ENCODE data around the gene ASXL3.

Gene ASXL3

DNA sequence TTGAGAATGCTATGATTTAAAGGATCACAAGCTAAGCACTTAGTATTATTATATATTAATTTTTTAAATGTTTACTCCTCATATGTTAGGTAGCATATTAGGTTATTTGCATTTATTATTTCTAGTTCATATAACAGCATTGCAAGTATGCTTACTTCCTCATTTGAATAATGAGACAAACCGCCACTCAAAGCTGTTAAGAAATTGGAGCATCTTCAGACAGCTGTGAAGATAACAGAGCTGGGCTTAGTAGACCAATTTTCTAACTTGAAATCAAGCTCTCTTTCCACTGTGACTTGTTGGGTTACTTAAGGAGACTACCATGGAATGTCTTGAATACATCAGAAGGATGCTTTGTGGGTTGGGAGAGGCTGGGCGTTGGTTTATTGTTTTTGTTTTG is 139.3 kb downstream of the ASXL3 start:
- DNase-seq (ENCODE audit: low read depth): no peak

DNA sequence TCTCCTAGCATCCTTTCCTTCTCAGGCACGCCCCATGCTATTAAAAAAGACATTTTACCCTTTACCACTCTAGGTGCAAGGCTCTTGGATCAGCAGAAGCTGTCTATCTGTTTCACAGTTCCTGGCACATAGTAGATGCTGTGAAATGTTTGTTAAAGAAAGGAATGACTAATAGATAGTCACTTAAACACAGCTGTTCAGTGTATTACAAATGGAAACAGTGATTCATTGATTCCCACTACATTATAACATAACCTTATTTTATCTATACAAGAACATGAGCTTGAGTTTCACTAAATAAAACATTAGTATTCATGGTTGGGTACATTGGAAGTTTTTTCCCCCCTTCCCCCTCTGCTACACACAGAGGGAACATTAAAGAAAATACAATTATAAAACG is 142.1 kb downstream of the ASXL3 start:
- no peak for DNase-seq (ENCODE audit: low read depth)

DNA sequence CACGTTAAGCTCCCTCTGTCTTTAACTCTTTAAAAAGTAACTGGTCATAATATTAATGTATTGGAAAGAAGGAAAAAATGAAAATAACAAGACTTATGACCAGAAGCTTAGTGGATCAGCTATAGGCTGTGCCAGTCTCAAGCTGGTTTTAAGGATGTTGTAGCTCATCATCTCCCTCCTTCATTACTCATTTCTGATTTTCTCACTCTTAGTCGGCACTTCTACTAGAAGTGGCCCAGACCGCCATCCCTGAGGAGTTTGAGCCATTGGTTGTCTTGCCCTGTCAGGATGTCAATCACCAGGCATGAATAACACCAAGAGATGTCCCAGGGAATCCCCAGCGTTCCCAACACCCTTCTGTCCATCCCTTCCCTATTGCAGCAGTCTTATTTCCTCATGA is 151.5 kb downstream of the ASXL3 start:
- DNase-seq (ENCODE audit: low read depth): no peak

DNA sequence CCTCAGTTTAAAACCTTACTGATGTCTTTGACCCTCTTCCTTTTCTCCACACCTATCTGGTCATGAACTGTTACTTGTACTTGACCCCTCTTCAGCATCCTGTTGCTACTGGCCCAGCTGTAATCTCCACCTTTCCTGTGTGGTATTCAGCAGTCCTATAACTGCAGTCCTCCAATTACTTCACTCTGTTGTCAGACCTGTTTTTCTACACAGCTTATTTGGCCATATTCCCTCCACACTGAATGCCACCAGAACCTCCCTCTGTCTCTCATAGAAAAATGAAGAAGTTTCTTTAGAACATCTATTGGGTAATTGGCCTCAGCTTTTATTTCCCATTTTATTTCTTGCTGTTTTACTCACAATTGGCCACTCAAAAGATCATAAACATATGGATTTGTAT is 155.4 kb downstream of the ASXL3 start:
- DNase-seq (ENCODE audit: low read depth): no peak

GRCh38 chr18:33735428-33735827 is 157.4 kb downstream of the ASXL3 start:
- DNase-seq (ENCODE audit: low read depth): no peak

GRCh38 chr18:33741760-33742159 is 163.7 kb downstream of the ASXL3 start:
- DNase-seq (ENCODE audit: low read depth): no peak

DNA sequence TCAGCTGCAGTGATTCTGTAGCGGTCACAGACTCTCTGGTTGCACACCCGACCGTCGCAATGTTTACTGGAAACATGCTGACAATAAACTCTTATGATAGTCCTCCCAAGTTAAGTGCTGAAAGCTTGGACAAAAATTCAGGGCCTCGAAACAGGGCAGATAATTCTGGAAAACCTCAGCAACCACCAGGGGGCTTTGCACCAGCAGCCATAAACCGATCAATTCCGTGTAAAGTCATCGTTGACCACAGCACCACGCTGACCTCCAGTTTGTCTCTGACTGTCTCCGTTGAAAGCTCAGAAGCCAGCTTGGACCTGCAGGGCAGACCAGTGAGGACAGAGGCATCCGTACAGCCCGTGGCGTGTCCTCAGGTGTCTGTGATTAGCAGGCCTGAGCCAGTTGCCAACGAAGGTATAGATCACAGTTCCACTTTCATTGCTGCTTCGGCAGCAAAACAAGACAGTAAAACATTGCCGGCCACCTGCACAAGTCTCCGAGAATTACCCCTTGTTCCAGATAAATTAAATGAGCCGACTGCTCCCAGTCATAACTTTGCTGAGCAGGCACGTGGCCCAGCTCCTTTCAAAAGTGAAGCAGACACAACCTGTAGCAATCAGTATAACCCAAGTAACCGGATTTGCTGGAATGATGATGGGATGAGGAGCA is 166.1 kb downstream of the ASXL3 start:
- DNase-seq (ENCODE audit: low read depth): no peak

GRCh38 chr18:33745151-33745795 is 167.3 kb downstream of the ASXL3 start:
- DNase-seq (ENCODE audit: low read depth): no peak

GRCh38 chr18:33745871-33746545 is 168.0 kb downstream of the ASXL3 start:
- no peak for DNase-seq (ENCODE audit: low read depth)

- DNase-seq (ENCODE audit: low read depth): no peak
Observed at GRCh38 chr18:33749834-33750233, 171.8 kb downstream of the ASXL3 start.

DNA sequence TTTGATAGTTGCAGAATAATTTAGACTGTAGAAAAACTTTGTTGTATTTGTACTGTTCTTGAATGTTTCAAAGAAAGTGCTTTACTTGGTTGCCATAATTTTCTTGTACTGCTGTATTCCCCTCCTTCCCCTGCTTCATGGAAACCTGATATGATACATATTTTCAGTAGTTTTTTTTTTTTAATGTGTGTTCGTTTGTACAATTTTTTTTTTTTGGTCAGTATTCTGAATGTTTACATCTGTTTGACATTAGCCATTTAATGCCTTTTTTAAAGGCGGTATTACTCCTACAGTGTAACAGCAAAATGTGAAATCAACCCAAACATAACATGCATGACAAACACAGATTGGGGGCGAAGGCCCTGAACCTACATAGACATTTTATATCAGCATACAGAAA is 172.3 kb downstream of the ASXL3 start:
- no peak for DNase-seq (ENCODE audit: low read depth)

DNA sequence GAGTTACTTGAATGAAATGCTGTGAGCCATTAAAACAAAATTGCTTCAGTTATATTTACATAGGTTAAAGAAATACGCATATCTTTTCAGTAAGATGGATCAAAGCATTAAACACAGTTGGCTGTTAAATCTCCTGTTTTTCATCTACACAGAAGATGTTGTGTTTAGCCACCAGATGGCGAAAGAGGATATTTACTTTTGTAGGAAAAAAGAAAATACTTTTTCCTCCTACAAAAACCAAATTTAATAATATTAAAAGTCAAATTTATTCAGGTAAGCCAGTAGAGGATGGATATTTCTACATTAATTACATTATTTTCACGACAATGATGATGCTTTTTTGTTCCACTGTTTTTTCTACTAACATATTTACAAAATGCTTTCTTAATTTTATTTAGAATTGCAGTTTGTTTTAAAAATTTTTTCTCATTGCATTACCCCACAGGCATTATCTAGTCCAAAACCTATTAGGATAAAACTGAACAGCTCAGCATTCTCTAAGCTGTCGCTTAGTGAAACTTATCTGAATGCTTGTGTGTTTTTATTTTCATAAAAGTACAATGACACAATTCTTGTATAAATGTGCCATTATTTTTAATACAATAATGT is 173.7 kb downstream of the ASXL3 start:
- no peak for DNase-seq (ENCODE audit: low read depth)

DNA sequence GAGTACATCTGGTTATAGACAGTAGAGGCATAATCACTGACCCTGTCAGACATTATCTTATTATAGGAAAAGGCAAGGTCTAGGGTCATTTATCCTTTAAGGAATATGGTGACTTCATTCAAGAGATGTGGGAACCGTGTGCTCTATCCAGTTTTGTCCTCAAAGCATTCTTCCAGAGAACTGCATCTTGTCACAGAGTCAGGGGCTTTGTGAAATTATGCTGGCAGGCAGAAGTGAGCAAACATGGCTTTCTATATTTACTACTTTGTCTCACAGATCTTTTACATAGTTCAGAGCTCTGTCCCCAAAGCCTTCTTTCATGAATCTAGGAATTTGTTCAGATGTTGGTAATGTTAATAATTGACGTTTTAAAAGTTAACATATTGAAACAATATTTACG is 177.4 kb downstream of the ASXL3 start:
- DNase-seq (ENCODE audit: low read depth): no peak

- no peak for DNase-seq (ENCODE audit: low read depth)
Observed at GRCh38 chr18:33755931-33756560, 178.0 kb downstream of the ASXL3 start.

- no peak for DNase-seq (ENCODE audit: low read depth)
Observed at GRCh38 chr18:33757037-33757436, 179.0 kb downstream of the ASXL3 start.

GRCh38 chr18:33761363-33761762 is 183.3 kb downstream of the ASXL3 start:
- DNase-seq (ENCODE audit: low read depth): no peak

DNA sequence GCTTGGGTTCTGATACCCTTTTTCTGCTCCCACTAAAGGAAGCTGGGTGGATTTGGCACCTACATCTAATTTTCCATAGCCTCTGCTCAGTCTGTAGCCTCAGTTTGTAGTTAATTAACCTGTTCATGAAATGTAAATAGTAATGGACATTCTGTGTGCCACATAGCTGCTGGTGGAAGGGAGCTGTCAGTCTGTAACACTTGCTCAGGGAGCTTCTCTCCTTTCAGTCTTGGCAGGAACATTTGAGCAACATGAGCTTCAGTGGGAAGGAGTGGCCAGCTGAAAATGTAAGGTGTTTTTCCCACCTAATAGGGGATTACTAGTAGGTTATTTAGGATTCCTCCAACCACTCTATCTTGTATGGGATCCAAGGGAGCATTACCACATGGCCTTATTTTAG is 203.4 kb downstream of the ASXL3 start:
- no peak for DNase-seq (ENCODE audit: low read depth)
